ENCODE results near the gene FGD3. TPM values are rescaled to one million over a fixed set of nuclear protein-coding genes. Genes with fewer than 3 reads are reported as not detected.
A peak's percentile ranks its signal among the peaks of the same experiment; 100 is the strongest.

FGD3 gene
- total and polyA plus RNA-seq, 2 donors, result 5.8 to 7.4 TPM

DNA sequence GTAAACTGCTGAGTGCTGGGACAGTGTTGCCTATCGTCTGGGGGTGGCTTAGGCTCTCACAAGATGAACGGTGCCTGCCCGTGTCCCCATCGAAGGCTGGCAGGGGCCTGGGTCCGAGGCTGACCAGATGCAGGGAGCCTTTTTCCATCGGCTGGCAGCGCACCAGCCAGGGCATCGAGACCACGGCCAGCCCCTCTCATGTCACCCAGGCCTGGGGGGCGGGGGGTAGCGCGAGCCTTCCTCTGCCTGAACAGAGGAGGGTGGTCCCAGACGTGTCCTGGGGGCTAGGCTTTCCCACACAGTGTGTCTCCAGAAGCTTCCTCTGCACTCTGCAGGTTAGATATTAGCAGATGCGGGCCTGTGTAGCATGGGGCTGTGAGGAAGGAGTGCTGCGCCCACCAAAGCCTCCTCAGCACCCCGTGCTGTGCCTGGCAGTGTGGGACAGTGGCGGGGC is 17.3 kb downstream of the FGD3 start:
- H3K4me1 ChIP-seq (ENCODE audit: insufficient read depth), result no peaks in the 10 kb centered on the region
- peak overlapping the region; percentile 52 for H3K27ac ChIP-seq (ENCODE audit: low read depth)
- H3K36me3 ChIP-seq (ENCODE audit: insufficient read depth), result no peaks in the 10 kb centered on the region
- peak overlapping the region; percentile 32 for H3K4me3 ChIP-seq (ENCODE audit: low read depth, low read length)
- WGBS, result 76% methylated on average over 17 of the region's 17 CpGs
- DNase-seq (ENCODE audit: extremely low spot score), result no peak

DNA sequence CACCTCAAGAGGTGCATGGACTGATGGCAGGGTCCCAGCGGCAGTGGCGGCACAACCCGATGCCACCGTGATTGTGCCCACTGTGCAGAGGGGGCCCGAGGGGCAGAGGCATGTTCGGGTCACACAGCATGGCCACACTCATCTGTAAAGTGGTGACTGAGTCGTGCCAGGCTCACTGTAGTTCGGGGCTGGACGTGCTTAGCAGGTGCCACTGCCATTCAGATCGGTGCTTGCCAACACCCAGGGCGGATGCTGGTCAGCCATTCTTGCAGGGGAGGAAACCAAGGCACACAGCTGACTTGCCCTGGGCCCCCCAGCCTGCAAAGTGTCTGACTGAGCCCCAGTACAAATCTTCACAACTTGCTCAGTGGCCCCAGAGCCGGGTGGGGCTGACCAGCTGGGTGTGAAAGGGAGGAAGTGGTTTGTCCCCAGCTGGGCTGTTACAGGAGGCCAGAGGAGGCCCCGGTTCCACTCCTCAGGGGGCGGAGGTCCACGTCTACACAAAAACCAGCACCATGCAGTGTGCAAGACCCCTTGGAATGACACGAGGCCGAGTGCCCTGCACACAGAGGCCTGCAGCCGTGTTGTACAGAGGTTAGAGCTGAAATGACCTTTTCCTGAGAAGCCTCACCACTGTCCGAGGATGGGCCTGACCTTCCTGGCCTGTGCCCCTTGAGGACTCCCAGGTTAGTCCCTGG is 17.9 kb downstream of the FGD3 start:
- H3K36me3 ChIP-seq (ENCODE audit: insufficient read depth), result no peaks in the 10 kb centered on the region
- DNase-seq (ENCODE audit: extremely low spot score), result no peak
- H3K4me1 ChIP-seq (ENCODE audit: insufficient read depth), result no peaks in the 10 kb centered on the region
- H3K4me3 ChIP-seq (ENCODE audit: low read depth, low read length), result peak overlapping the region; percentile 32
- WGBS, result 72% methylated on average over 19 of the region's 19 CpGs
- peak overlapping the region; percentile 52 for H3K27ac ChIP-seq (ENCODE audit: low read depth)

DNA sequence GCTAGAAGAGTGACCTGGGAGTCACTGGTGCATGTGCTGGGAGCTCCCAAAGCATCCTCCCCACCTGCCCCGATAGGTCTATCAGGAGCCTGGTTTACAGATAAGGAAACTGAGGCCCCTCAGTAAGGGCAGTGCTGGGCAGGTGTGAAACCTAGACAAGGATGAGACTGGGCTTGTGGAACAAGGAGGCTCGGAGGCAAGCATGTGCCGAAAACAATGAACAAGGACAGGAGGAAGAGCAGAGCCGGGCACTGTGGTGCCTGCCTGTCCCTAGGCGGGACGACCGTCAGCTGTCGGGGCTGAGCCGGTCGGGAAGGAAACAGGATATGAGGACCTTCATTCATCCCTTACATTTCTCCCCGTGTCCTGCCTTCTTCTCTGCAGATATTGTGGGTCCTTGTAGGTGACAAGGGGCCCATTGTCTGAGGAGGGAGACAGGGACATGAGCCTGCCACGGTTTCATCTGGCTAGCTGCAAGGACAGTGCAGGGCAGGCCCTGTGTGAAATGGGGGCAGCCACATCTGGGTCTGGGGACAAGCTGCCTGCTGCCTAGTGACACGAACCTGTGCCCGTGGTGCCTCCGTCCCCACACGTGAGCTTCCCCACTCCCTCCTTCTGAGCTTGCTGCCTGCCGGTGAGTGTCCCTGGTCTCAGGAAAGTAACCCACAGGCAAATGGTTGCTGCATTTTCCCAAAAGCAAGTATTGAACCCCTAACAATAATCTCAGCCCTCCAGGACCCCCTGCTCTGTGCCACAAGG is 18.6 kb downstream of the FGD3 start:
- 63% methylated on average over 17 of the region's 17 CpGs for whole genome bisulfite sequencing
- H3K4me1 ChIP-seq (ENCODE audit: insufficient read depth), result no peaks in the 10 kb centered on the region
- no peaks in the 10 kb centered on the region for H3K36me3 ChIP-seq (ENCODE audit: insufficient read depth)
- H3K4me3 ChIP-seq (ENCODE audit: low read depth, low read length), result peak overlapping the region; percentile 32
- no peak overlapping the region for H3K27ac ChIP-seq (ENCODE audit: low read depth)
- DNase-seq (ENCODE audit: extremely low spot score), result no peak

DNA sequence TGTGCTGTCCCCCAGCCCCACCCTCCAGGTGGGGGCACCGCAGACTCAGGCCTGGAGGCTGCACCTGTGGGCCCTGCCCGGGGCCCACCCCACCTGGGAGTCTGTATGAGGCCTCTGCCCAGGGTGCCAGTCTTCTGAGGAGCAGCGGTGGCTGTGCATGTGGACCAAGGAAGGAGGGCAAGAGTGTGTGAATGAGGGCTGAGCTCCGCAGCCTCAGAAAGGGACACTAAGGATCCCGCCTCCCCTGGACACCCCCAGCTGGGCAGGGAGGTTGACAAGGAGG is 19.1 kb downstream of the FGD3 start:
- WGBS, result 88% methylated on average over 5 of the region's 5 CpGs
- no peaks in the 10 kb centered on the region for H3K36me3 ChIP-seq (ENCODE audit: insufficient read depth)
- no peak overlapping the region for H3K27ac ChIP-seq (ENCODE audit: low read depth)
- H3K4me1 ChIP-seq (ENCODE audit: insufficient read depth), result no peaks in the 10 kb centered on the region
- DNase-seq (ENCODE audit: extremely low spot score), result no peak
- peak overlapping the region; percentile 32 for H3K4me3 ChIP-seq (ENCODE audit: low read depth, low read length)

DNA sequence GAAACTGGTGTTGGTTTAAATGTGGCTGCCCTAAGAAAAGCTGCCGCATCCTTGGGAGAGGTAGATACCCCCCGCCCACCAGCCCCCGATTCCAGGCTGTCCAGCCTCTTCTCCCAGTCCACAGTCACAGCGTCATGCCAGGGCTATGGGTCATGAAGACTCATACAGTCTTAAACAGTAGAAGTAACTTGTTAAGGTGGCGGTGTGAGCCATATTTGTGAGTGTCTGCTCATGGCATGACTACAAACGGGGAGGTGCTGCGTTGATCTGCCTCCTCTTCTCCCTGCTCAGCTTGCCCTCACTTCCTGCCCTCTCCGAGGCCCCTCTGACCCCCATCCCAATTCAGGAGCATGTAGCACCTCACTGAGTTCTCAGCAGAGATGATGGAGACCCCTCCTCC is 20.8 kb downstream of the FGD3 start:
- H3K36me3 ChIP-seq (ENCODE audit: insufficient read depth), result no peaks in the 10 kb centered on the region
- 82% methylated on average over 8 of the region's 8 CpGs for WGBS
- no peak overlapping the region for H3K27ac ChIP-seq (ENCODE audit: low read depth)
- H3K4me1 ChIP-seq (ENCODE audit: insufficient read depth), result no peaks in the 10 kb centered on the region
- DNase-seq (ENCODE audit: extremely low spot score), result no peak
- H3K4me3 ChIP-seq (ENCODE audit: low read depth, low read length), result no peak overlapping the region

GRCh38 chr9:92969516-92970466 is 22.5 kb downstream of the FGD3 start:
- no peak overlapping the region for H3K4me3 ChIP-seq (ENCODE audit: low read depth, low read length)
- DNase-seq (ENCODE audit: extremely low spot score), result no peak
- no peaks in the 10 kb centered on the region for H3K36me3 ChIP-seq (ENCODE audit: insufficient read depth)
- H3K4me1 ChIP-seq (ENCODE audit: insufficient read depth), result no peaks in the 10 kb centered on the region
- no peak overlapping the region for H3K27ac ChIP-seq (ENCODE audit: low read depth)
- 86% methylated on average over 19 of the region's 19 CpGs for WGBS

GRCh38 chr9:92970467-92970923 is 23.2 kb downstream of the FGD3 start:
- H3K4me1 ChIP-seq (ENCODE audit: insufficient read depth), result no peaks in the 10 kb centered on the region
- DNase-seq (ENCODE audit: extremely low spot score), result no peak
- H3K27ac ChIP-seq (ENCODE audit: low read depth), result no peak overlapping the region
- no peaks in the 10 kb centered on the region for H3K36me3 ChIP-seq (ENCODE audit: insufficient read depth)
- H3K4me3 ChIP-seq (ENCODE audit: low read depth, low read length), result no peak overlapping the region
- WGBS, result 80% methylated on average over 5 of the region's 5 CpGs

DNA sequence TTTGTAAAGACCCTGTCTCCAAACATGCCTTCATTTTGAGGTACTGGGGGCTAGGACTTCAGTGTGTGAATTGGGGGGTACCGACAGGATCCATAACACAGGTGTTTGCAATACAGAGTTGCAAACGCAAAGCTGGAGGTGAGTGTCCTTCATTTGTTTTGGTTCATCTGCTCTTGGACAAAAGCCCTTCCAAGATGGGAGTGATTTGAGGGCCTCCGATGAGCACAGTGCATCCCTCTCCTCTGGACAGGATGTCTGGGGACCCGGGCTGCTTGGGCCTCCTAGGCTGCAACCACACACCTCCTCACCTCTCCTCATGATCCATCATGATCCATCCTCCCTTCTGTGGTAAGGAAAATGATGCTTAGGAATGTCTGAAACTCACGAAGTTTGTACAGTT is 23.8 kb downstream of the FGD3 start:
- no peak overlapping the region for H3K27ac ChIP-seq (ENCODE audit: low read depth)
- DNase-seq (ENCODE audit: extremely low spot score), result no peak
- WGBS, result 73% methylated on average over 5 of the region's 5 CpGs

DNA sequence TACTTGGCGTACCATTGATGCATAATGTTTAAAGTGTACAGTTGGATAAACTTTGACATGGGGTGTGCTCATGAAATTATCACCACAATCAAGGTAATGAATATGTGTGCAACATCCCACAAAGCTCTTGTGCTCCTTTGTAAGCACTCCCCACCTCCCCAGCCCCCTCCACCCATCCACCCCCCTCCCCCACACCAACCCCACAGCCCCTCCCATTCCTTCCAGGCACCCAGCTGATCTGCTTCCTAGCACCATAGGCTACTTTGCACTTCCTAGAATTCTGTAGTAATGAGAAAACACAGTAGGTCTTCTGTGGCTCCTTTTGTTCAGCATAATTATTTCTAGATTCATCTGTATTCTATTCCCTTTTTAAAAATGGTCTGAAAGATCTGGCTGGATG is 24.5 kb downstream of the FGD3 start:
- Histone ChIP-seq H3K27ac (ENCODE audit: low read depth) (no peak overlapping the region), H3K36me3 (ENCODE audit: insufficient read depth) (no peaks in the 10 kb centered on the region), H3K4me3 (ENCODE audit: low read depth, low read length) (no peak overlapping the region), H3K4me1 (ENCODE audit: insufficient read depth) (no peaks in the 10 kb centered on the region)
- WGBS, result 97% methylated on average over 1 of the region's 1 CpG
- no peak for DNase-seq (ENCODE audit: extremely low spot score)

More for the DNA sequence above, 23.8 kb downstream of the FGD3 start:
- Histone ChIP-seq H3K4me1 (ENCODE audit: insufficient read depth) (no peaks in the 10 kb centered on the region), H3K36me3 (ENCODE audit: insufficient read depth) (no peaks in the 10 kb centered on the region), H3K4me3 (ENCODE audit: low read depth, low read length) (no peak overlapping the region)

GRCh38 chr9:92973700-92974099 is 26.4 kb downstream of the FGD3 start:
- 85% methylated on average over 7 of the region's 7 CpGs for WGBS
- Histone ChIP-seq H3K27ac (ENCODE audit: low read depth) (no peak overlapping the region), H3K4me3 (ENCODE audit: low read depth, low read length) (no peak overlapping the region), H3K4me1 (ENCODE audit: insufficient read depth) (no peaks in the 10 kb centered on the region), H3K36me3 (ENCODE audit: insufficient read depth) (no peaks in the 10 kb centered on the region)
- no peak for DNase-seq (ENCODE audit: extremely low spot score)

DNA sequence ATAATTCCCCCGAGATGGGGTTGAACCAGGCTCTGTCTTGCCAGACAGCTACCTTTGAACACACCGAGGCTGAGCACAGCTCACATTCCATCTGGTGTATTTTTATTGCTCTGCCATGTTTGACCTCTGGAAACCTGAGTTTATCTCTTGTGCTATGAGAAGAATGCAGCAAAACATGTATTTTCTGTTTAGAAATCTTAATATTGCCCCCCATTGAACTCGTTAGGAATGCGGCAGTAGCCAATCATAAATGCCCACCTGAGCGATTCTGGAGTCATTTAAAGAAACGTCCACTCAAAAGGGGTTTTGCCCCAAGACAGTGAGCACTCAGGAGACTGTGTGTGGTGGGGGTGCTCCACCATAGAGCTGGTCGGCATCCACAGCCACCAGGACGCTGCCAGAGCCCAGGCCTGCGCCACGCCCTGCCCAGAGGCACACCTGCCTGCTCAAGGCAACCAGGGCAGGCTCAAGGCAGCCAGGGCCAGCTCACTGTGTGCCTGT is 26.9 kb downstream of the FGD3 start:
- Histone ChIP-seq H3K4me1 (ENCODE audit: insufficient read depth) (no peaks in the 10 kb centered on the region), H3K27ac (ENCODE audit: low read depth) (peak overlapping the region; percentile 13), H3K36me3 (ENCODE audit: insufficient read depth) (no peaks in the 10 kb centered on the region), H3K4me3 (ENCODE audit: low read depth, low read length) (no peak overlapping the region)
- peak; percentile 50 for DNase-seq (ENCODE audit: extremely low spot score)
- WGBS, result 58% methylated on average over 10 of the region's 10 CpGs

DNA sequence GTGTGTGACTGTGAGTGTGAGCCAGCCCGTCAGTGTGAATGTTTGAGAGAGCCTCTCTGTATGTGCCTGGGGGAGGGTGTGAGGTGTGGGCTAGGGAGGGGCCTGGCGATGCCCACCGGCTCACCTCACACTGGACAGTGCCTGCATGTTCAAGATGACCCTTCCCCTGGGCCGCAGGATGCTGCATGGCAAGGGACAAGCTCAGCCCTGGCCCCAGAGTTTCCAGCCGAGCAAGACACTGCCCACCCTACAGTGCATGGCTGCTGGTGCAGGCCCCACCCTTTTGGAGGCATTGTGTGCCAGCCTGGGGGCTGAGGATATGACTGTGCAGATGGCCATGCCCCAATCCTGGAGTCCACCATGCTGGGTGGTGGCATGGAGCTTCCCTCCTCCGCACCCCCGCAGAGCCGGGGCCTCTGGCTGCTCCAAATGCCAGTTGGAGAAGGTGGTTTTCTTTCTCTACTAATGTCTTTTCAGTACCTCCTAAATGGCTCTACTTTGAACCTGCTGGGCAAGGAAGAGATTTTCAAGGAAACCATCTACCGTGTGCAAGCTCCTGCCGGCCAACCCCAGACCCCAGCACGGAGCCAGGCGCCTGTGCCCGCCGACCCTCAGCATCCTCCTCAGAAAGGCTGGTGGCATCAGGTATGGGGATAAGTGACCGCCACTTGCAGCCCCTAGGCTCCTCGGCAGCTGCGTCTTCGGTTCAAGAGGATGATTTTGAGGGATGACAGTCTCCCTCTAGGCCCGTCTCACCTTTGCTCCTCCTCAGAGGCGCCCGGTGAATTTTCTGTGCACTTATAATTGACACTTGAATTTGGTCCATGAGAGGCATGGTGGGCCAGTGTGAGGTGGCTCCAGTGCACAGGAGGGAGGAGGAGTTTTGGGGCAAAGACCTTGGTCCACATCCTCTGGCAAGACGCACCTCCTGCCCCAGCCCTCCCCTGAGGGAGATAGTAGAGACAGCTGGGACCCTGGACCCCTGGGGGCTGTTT is 27.7 kb downstream of the FGD3 start:
- no peak for DNase-seq (ENCODE audit: extremely low spot score)
- Histone ChIP-seq H3K4me1 (ENCODE audit: insufficient read depth) (no peaks in the 10 kb centered on the region), H3K36me3 (ENCODE audit: insufficient read depth) (no peaks in the 10 kb centered on the region), H3K27ac (ENCODE audit: low read depth) (peak overlapping the region; percentile 61), H3K4me3 (ENCODE audit: low read depth, low read length) (no peak overlapping the region)
- 90% methylated on average over 22 of the region's 22 CpGs for WGBS
